OCI-LY1 (cell line): Measurements from ENCODE around the gene C10orf95.

ENCODE experiments used
- H2AFZ ChIP-seq: fragments of 200-600 bp; sonication (generic), shearing (Covaris generic); 2 replicates; pipeline ENCODE4 v1.6.0; 2014; ENCODE audit warnings: antibody characterized with exemption, mild to moderate bottlenecking, low read length
- H3F3A ChIP-seq: fragments of 200-600 bp; sonication (generic), shearing (Covaris generic); 2 replicates; pipeline ENCODE4 v1.6.0; 2014; ENCODE audit warnings: mild to moderate bottlenecking, antibody characterized with exemption, low read length, moderate library complexity; ENCODE audit not compliant: insufficient read depth
- H3K27ac ChIP-seq: fragments of 200-600 bp; sonication (generic); 2 replicates; pipeline ENCODE4 v1.5.1; 2014; ENCODE audit warnings: low read length, mixed run types, mild to moderate bottlenecking, low read depth; ENCODE audit not compliant: poor library complexity, severe bottlenecking
- H3K27me3 ChIP-seq: fragments of 200-600 bp; sonication (generic); 2 replicates; pipeline ENCODE4 v1.6.0; 2014; ENCODE audit warnings: antibody characterized with exemption, mild to moderate bottlenecking, low read length, moderate library complexity; ENCODE audit not compliant: insufficient read depth
- H3K36me3 ChIP-seq: fragments of 200-600 bp; sonication (generic); 2 replicates; pipeline ENCODE4 v1.6.1; 2014; ENCODE audit warnings: mild to moderate bottlenecking, antibody characterized with exemption, low read length, moderate library complexity, mixed read lengths; ENCODE audit not compliant: insufficient read depth
- H3K4me1 ChIP-seq: fragments of 200-600 bp; sonication (generic); 2 replicates; pipeline ENCODE4 v1.5.1; 2014; ENCODE audit warnings: mild to moderate bottlenecking, low read length, moderate library complexity; ENCODE audit not compliant: insufficient read depth, severe bottlenecking
- H3K4me2 ChIP-seq: fragments of 200-600 bp; sonication (generic), shearing (Covaris generic); 2 replicates; pipeline ENCODE4 v1.6.1; 2014; ENCODE audit warnings: low read length
- H3K4me3 ChIP-seq: fragments of 200-600 bp; sonication (generic); 2 replicates; pipeline ENCODE4 v1.5.1; 2014; ENCODE audit warnings: low read length, low read depth, mild to moderate bottlenecking, mixed read lengths; ENCODE audit not compliant: poor library complexity, severe bottlenecking
- H3K79me2 ChIP-seq: fragments of 200-600 bp; shearing (Covaris generic); 2 replicates; pipeline ENCODE4 v1.6.1; 2016; ENCODE audit warnings: mixed run types, low read length, mixed read lengths; ENCODE audit not compliant: insufficient read depth
- H3K9ac ChIP-seq: fragments of 200-600 bp; sonication (generic), shearing (Covaris generic); 2 replicates; pipeline ENCODE4 v1.6.1; 2014; ENCODE audit warnings: mild to moderate bottlenecking, low read length, mixed read lengths
- H3K9me2 ChIP-seq: fragments of 200-600 bp; sonication (generic), shearing (Covaris generic); 2 replicates; pipeline ENCODE4 v1.6.1; 2014; ENCODE audit warnings: low read depth, mild to moderate bottlenecking, low read length, mixed read lengths
- H3K9me3 ChIP-seq: fragments of 200-600 bp; shearing (Covaris generic); 2 replicates; pipeline ENCODE4 v1.6.1; 2014; ENCODE audit warnings: low read length, mixed read lengths
- H4K20me1 ChIP-seq: fragments of 200-600 bp; sonication (generic), shearing (Covaris generic); 2 replicates; pipeline ENCODE4 v1.6.0; 2016; ENCODE audit warnings: mild to moderate bottlenecking, low read length; ENCODE audit not compliant: insufficient read depth
- EZH2 ChIP-seq: fragments of 200-600 bp; sonication (generic), shearing (Covaris generic); IDR thresholded peaks from 2 replicates; pipeline ENCODE4 v1.8.0; 2017; ENCODE audit warnings: borderline replicate concordance, mixed run types, mild to moderate bottlenecking, antibody characterized with exemption, low read length, moderate library complexity, mixed read lengths
- TF ChIP-seq, protein P1 (sequence below): fragments of 200-600 bp; sonication (generic), shearing (Covaris generic); IDR thresholded peaks from 2 replicates; pipeline ENCODE4 v1.5.1; 2017; ENCODE audit warnings: mild to moderate bottlenecking, antibody characterized with exemption, low read length, moderate library complexity, mixed read lengths

C10orf95 gene

DNA sequence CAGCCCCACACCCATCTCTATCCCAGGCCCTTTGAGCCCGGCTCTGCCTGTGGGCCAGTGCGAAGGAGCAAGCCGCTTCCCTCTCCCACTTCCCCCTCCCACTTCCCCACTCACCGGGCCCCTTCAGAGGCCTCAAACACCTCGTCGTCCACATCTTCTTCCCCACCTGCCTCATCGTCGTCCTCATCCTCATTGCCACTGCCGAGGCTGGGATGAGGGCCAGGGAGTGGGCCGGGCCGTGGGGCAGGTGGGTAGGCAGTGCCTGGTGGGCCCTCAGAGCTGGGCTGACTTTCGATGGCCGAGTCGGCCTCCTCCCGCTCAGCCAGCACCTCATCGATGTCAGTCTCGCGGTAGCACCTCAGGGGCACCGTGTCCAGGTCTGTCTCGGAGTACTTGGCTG lies 36.6 kb downstream of the C10orf95 start:
- Histone ChIP-seq H3K27me3 (no peaks in the 10 kb centered on the region), H4K20me1 (no peaks in the 10 kb centered on the region)

DNA sequence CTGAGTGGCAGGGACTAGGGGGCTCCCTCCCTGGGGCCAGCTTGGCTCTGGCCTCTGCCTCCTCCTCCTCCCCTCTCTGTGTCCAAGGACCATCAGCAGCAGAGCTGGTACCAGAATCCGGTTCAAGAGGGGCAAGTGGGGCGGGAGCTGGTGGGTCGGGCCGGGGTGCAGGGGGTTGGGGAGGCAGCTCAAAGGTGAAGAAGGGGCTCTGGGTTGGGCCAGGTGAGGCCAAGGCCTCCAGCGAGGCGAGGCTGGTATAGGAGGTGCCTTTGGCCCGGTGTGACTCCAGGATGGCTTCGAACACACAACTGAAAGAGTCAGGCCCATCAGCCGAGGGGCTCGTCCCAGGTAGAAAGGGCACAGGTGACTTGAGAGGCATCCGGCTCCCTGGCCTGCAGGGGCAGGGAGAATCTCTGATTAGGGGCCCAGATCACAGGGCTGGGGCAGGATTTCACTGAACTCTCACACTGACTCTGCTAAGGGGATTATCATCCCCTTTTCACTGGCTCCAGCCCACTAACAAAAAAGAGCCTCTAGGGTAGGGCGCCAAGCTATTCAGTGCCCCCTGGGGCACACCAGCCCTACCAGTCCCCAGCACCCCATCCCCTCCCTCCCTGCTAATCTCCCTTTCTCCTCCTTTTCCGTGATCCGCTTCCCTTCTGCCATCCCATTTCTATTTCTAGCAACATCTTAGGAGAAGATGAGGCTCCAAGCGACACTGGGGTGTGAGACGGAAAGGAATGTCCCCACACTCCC lies 37.4 kb downstream of the C10orf95 start:
- Histone ChIP-seq H3F3A (no peaks in the 10 kb centered on the region), H3K79me2 (no peaks in the 10 kb centered on the region), H3K9me3 (no peaks in the 10 kb centered on the region), H4K20me1 (no peaks in the 10 kb centered on the region), H3K4me1 (peaks cover under 1% of the 10 kb centered on the region), H3K9me2 (no peaks in the 10 kb centered on the region), H3K27me3 (no peaks in the 10 kb centered on the region), H3K9ac (no peak overlapping the region), H2AFZ (no peak overlapping the region), H3K27ac (no peak overlapping the region), H3K36me3 (no peaks in the 10 kb centered on the region), H3K4me3 (no peak overlapping the region), H3K4me2 (no peak overlapping the region)
- no peak for TF ChIP-seq EZH2
- TF ChIP-seq, protein P1, sequence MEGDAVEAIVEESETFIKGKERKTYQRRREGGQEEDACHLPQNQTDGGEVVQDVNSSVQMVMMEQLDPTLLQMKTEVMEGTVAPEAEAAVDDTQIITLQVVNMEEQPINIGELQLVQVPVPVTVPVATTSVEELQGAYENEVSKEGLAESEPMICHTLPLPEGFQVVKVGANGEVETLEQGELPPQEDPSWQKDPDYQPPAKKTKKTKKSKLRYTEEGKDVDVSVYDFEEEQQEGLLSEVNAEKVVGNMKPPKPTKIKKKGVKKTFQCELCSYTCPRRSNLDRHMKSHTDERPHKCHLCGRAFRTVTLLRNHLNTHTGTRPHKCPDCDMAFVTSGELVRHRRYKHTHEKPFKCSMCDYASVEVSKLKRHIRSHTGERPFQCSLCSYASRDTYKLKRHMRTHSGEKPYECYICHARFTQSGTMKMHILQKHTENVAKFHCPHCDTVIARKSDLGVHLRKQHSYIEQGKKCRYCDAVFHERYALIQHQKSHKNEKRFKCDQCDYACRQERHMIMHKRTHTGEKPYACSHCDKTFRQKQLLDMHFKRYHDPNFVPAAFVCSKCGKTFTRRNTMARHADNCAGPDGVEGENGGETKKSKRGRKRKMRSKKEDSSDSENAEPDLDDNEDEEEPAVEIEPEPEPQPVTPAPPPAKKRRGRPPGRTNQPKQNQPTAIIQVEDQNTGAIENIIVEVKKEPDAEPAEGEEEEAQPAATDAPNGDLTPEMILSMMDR = no peak

More for the DNA sequence above, 36.6 kb downstream of the C10orf95 start:
- Histone ChIP-seq H3K4me2 (no peak overlapping the region), H3K9me3 (no peaks in the 10 kb centered on the region), H3K4me3 (no peak overlapping the region), H2AFZ (no peak overlapping the region), H3K36me3 (no peaks in the 10 kb centered on the region), H3K9ac (no peak overlapping the region), H3F3A (no peaks in the 10 kb centered on the region), H3K4me1 (peaks cover 8% of the 10 kb centered on the region), H3K79me2 (no peaks in the 10 kb centered on the region), H3K27ac (no peak overlapping the region), H3K9me2 (no peaks in the 10 kb centered on the region)
- TF ChIP-seq, protein P1 = no peak

DNA sequence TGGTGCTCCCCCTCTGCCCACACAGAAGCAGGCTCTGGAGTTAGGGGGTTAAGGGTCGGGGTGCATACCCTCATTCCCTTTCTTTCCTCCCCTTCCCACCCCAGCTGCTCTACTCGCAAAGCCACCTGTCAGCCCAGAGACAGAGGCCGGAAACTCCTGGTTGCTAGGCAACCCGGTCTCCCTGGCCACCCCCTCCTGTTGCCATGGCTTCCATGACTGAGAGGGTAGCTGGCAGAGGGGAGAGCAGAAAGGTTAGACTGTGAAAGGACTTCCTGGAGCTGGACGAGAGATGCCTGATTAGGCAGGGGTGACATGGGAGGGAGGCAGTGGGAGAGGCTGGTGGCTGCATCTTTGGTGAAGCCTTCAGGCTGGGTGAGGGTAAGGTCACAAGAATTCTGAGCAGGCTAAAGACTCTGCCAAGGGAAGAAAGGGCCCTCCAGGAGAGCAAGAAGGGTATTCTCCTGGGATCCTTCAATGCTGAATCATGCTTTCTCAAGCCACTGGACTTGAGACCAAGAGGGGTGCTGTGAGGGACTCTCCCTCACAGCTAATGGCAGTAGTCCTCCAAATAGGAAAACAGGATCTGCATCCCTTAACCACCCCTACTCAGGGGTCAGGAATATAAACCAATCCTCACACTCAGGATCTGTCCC lies 38.2 kb downstream of the C10orf95 start:
- H3K4me1 ChIP-seq = no peaks in the 10 kb centered on the region
- no peaks in the 10 kb centered on the region for H3F3A ChIP-seq
- no peak overlapping the region for H3K27ac ChIP-seq
- H3K9ac ChIP-seq = no peak overlapping the region
- no peak overlapping the region for H3K4me3 ChIP-seq
- H3K4me2 ChIP-seq = no peak overlapping the region
- H3K27me3 ChIP-seq = no peaks in the 10 kb centered on the region
- H4K20me1 ChIP-seq = no peaks in the 10 kb centered on the region
- H3K9me2 ChIP-seq = no peaks in the 10 kb centered on the region
- TF ChIP-seq, protein P1 = no peak
- TF ChIP-seq EZH2 = no peak
- H3K9me3 ChIP-seq = no peaks in the 10 kb centered on the region
- H3K36me3 ChIP-seq = no peaks in the 10 kb centered on the region
- H3K79me2 ChIP-seq = no peaks in the 10 kb centered on the region
- H2AFZ ChIP-seq = no peak overlapping the region
